Measurements from ENCODE around the gene TEX54.
"Not testable (repeated sequence)": the region's sequence is repeated elsewhere in the genome, so short reads cannot be mapped to it uniquely, and the experiment has no call there.

The TEX54 gene

DNA sequence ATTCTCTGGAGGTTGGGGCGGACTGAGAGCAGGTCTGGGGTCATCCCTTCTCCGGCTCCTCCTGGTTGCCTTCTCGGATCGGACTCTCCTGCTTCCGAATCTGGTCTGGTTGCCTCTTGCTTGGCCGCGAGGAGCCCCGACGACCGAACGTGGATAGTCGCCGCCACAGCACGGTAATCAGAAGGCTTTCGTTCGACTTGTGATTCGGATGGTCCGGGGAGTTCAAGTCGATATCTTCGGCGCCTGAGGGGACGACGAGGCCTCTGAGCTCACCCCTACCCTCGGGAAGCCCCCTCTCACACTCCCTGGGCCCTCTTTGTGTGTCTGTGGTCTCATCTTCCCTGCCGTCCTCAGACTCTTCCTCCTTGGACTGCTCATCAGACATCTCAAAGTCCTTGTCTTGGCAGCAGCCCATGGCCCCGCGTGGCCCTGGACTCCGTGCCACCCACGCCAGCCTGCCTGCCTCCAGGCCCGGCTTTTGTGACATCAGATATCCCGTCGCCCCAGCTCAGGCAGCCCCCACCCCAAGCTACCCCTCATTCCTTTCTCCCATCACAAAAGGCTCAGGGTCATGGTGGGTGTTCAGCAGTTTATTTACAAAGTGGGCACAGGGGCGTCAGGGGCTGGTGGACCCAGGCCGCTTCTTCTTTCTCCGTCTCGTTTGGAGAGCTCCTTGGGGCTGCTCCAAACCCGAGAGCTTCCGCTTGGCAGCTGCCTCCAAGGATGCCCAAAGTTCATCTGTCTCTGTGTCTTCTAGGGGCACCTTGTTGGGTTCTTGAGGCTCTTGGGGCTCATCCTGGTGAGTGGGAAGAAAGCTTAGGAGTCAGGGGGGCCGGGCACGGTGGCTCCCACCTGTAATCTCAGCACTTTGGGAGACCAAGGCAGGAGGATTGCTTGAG, at the start of gene TEX54:
Gene TEX54 (minus strand): TSS at position 506 of the 899 bp plus-strand sequence.
- no peak for DNase-seq

DNA sequence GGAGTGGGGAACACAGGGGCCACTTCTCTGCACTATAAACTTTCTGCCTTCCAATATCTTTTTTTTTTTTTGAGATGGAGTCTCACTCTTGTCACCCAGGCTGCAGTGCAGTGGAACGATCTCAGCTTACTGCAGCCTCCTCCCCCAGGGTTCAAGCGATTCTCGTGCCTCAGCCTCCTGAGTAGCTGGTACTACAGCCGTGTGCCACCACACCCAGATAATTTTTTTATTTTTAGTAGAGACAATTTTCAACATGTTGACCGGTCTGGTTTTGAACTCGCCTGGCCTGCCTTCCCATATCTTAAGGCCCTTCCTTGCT, 49.7 kb upstream of the TEX54 start:
- DNase-seq, result no peak

DNA sequence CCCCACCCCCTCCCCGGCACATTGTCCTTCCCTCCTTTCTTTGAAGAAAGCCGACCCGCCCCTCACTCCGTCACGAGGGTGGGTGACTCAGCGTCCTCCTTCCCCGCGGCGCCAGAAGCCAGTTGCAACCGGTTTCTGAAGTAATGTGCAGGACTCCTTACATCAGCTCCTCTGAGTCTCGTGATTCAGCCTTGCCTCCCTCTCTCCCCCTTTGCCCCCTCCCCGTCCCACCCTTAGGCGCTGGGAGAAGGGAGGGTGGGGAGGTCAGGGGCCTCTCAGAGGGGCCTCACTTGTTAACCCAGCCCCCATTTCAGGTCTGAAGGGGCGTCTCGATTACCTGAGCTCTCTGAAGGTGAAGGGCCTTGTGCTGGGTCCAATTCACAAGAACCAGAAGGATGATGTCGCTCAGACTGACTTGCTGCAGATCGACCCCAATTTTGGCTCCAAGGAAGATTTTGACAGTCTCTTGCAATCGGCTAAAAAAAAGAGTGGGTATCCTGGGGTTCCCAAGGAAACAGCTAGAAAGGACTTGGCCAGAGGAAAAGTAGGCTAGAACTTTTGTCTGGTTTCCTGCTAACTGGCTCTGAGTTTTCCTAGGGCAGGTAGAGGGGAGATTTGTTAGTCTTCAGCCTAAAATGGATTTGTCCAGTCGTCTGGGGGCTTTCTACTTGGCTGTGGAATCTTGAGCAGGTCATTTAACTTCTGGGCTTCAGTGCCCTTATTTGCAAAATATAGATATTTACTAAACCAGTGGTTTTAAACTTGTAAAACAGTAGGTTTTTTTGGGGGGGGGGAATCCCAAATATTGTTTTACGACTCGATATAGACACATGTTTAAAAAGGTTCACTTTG, 49.2 kb upstream of the TEX54 start:
- DNase-seq, result peak; percentile 28

DNA sequence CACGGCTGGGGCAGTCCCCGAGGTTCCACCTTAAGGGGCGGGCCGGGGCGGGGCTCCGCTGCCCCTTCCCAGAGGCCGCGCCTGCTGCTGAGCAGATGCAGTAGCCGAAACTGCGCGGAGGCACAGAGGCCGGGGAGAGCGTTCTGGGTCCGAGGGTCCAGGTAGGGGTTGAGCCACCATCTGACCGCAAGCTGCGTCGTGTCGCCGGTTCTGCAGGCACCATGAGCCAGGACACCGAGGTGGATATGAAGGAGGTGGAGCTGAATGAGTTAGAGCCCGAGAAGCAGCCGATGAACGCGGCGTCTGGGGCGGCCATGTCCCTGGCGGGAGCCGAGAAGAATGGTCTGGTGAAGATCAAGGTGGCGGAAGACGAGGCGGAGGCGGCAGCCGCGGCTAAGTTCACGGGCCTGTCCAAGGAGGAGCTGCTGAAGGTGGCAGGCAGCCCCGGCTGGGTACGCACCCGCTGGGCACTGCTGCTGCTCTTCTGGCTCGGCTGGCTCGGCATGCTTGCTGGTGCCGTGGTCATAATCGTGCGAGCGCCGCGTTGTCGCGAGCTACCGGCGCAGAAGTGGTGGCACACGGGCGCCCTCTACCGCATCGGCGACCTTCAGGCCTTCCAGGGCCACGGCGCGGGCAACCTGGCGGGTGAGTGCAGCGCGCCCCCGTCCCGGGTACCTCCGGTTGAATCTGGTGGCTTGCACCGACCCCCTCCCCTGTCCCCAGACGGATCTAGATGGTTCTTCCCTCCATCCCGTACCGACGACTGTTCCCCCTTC, 48.4 kb upstream of the TEX54 start, which contains the start of gene SLC3A2:
Gene SLC3A2 (plus strand): TSS at position 94 of the 776 bp plus-strand sequence. CDS start 128 bp downstream, at position 222.
- DNase-seq, result no peak

DNA sequence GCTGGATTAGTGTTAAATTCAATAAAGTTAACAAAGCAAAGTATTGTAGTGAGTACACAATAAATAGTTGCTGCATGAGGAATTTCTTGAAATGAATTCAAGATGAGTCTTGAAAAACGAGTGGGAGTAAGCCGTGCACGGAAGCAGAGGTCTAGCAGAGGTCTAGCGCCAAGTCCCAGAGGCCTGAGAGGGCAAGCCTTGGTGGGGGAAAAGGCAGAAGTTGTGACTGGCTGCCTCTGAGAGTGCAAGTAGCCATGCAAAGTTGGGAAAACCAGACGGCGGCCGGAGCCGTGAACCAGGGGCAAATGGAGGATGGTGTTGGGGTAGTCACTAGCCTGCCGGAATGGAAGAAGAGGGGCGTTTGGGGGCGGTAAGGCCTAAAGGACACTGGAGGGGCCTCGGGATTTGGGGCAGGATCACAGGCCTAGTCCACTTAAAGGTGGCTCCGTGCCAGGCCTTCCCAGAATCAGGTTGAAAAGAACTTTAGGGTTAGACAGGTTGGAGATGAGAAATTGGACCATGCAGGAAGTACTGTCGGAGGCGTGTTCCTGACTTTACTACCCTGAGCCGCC, 47.7 kb upstream of the TEX54 start:
- DNase-seq, result no peak

DNA sequence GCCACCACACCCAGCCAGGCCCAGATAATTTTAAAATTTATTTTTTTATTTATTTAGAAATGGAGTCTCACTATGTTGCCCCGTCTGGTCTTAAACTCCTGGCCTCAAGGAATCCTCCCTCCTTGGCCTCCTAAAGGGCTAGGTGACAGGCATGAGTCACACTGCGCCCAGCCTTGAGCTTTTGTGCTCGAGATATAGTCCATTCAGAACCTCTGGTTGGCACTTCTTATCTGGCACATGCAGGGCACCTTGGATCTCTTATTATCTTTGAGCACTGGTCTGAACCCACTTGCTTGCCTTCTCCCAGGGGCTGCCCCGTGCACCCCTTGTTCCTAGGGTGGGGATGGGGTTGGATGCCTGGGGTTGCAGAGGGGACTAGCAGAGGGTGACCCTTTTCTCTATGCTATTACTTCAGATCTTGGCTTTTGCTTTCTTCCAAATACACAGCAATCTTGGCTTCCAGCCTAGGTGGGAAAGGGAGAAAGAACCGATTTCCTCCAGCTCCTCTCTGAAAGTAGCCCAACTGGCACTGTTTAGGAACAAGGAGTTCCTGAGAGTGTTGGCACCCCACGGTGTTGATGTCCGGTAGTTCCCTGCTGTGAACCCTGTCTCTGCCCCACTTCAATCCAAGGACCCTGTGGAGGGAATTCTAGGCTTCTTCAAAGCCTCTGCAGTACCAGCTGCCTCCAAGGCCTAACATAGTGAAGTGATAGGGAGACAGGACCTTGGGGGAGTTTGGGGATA, 46.8 kb upstream of the TEX54 start:
- DNase-seq, result no peak

DNA sequence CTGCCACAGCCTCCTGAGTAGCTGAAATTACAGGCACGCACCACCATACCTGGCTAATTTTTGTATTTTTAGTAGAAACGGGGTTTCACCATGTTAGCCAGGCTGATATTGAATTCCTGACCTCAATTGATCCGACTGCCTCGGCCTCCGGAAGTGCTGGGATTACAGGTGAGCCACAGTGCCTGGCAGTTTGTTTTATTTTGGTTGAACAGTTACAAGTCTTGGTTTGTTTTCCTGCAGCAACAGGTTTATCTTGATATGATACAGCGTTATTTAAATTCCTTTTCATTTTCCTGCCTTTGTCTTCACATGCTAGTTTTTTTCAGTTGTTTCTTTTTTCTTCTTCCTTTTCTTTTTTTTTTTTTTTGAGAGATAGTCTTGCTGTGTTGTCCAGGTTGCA, 44.1 kb upstream of the TEX54 start:
- DNase-seq, result no peak

DNA sequence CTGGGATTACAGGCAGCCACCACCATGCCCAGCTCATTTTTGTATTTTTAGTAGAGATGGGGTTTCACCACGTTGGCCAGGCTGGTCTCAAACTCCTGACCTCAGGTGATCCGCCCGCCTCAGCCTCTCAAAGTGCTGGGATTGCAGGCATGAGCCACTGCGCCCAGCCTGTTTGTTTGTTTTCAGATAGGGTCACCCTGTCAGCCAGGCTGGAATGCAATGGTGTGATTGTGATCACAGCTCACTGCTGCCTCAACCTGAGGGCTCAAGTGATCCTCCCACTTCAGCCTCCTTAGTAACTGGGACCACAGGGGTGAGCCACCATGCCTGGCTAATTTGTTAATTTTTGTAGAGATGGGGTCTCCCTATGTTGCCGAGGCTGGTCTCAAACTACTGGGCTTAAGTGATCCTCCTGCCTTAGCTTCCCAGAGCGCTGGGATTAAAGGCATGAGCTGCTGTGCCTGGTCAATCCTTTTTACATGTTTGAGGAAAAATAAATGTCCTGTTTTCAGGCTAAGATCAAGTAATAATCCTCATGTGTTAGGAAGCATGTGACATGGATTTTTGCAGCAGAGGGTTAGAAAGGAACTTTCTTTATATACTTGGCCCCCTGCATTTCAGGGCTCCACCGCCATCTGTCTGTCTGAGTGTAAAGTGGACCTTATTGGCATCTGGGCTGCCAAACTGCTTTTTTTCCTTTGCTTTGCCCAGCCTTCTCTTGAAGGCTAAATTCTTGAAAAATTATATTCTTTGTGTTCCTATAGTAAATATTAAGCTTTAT, 43.2 kb upstream of the TEX54 start:
- no peak for DNase-seq

DNA sequence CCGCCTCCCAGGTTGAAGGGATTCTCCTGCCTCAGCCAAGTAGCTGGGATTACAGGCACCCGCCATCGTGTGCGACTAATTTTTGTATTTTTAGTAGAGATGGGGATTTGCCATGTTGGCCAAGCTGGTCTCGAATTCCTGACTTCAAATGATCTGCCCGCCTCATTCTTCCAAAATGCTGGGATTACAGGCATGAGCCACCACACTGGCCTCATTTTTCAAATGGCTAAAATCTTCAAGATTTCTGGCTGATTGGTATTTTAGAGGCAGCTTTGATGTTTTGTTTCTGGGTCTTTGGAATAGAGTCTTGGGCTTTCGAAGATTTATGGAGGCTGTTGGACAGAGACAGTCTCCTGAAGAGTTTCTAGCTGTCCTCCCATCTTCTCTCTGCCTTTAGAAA, 42.2 kb upstream of the TEX54 start:
- no peak for DNase-seq

DNA sequence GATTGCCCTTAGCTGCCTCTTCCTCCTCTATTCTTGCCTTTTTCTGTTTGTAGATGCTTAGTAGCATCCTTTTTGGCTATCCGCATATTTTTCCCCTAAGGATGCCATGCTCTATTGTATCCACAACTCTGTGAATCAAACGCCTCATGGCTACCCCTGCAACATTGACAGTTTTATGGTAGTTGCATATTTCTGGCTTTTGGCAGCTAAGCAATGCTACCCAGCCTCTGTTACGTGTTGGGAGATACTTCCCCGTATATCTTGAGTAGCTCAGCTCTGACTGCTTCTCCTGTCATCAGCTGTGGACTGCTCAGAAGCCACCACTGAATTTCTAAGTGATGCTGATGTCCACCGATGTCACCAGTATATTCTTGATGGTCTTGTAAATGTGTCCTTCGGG, 33.0 kb upstream of the TEX54 start:
- no peak for DNase-seq

DNA sequence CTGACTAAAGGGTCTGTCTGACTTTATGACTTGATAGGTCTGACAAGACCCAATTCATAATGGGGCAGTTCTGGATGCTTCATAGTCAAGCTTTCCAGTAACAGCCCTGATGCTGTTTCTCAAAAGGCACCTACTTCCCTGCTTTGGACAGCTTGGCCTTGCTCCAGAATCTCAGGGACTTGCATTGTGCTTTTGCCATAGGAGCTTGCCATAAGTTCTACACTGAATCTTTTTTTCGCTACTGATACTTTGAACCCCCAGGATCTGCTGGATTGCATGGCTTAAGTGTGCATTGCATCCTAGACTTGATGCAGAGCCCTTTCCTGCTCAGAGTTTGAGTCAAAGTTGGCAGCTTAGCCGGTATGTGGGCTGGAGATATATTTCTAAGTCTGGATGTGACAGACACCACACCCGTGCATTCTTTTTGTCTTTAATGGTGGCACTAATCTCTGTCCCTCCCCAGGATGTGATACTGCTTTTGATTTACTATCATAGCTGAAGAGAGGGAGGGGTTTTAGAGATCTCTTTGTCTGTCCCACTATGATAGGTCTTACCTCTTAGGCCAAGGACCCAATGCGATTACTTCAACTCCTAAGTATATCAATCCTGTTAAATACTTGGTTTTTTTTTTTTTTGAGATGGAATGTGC, 31.2 kb upstream of the TEX54 start:
- DNase-seq, result no peak

DNA sequence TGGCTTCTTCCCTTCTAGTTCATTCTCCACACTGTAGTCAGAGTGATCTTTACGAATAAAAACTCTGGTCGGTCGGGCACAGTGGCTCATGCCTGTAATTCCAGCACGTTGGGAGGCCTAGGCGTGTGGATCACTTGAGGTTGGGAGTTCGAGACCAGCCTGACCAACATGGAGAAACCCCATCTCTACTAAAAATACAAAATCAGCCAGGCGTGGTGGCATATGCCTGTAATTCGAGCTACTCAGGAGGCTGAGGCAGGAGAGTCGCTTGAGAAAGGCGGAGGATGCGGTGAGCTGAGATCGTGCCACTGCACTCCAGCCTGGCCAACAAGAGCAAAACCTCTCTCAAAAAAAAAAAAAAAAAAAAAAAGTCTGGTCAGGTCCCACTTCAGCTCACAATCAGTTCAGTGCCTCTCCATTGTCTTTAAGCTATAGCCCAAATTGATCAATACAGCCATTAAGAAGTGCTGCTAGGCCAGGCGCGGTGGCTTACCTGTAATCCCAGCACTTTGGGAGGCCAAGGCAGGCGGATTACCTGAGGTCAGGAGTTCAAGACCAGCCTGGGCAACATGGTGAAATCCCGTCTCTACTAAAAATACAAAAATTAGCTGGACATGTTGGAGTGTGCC, 29.0 kb upstream of the TEX54 start:
- DNase-seq, result not testable (repeated sequence)

DNA sequence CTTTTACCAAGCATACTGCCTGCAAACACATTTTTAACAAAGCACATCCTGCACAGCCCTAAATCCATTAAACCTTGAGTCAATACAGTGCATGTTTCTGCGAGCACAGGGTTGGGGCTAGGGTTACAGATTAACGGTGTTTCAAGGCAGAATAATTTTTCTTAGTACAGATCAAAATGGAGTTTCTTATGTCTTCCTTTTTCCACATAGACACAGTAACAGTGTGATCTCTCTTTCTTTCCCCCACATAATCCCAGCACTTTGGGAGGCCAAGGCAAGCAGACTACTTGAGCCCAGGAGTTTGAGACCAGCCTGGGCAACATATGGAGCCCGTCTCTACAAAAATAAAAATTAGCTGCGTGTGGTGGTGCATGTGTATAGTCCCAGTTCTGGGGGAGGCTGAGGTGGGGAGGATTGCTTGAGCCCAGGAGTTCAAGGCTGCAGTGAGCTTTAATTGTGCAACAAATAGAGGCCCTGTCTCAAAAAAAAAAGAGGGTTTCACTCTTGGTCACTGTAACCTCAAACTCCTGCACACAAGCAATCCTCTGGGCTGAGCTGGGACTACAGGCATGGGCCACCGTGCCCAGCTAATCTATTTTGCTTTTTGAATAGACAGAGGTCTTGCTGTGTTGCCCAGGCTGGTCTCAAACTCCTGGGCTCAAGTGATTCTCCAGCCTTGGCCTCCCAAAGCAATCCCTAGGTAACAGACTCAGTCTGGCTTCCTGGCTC, 28.4 kb upstream of the TEX54 start:
- no peak for DNase-seq

DNA sequence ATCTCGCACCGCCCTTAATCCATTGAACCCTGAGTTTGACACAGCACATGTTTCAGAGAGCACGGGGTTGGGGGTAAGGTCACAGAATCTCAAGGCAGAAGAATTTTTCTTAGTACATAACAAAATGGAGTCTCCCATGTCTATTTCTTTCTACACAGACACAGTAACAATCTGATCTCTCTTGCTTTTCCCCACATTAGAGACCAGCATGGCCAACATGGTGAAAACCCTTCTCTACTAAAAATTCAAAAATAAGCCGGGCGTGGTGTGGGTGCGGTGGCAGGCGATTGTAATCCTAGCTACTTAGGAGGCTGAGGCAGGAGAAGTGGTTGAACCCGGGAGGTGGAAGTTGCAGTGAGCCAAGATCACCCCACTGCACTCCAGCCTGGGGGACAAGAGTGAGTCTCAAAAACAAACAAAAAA, 26.7 kb upstream of the TEX54 start:
- not testable (repeated sequence) for DNase-seq

DNA sequence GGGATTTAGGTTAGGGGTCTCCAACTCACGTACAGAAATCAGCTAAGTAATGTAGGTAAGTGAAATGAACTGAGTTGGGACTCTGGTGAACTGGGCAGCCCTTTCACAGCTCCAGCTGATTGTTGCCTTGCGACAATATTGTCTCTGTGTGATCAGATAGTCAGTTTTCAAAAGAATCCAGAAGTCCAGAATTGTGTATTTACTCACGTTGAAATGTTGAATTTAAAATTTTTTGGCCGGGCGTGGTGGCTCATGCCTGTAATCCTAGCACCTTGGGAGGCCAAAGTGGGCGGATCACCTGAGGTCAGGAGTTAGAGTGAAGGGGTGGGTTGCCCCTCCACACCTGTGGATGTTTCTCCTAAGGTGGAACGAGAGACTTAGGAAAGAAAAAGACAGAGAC, 25.6 kb upstream of the TEX54 start:
- no peak for DNase-seq

DNA sequence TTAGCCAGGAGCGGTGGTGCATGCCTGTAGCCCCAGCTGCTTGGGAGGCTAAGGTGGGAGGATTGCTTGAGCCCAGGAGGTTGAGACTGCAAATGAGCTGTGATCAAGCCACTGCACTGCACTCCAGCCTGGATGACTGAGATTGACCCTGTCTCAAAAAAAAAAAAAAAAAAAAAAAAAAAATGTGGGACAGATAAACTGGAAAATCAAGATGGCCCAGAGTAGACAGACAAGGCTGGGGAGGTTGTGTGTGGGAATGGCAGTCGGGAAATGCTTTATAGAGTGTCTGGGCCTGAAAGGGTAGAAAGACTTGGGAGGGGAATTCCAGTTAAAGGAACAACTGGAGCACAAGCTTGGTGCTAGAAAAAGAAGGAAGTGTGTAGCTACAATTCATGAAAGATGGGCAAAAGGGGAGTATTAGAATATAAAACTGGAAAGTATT, 24.9 kb upstream of the TEX54 start:
- no peak for DNase-seq

DNA sequence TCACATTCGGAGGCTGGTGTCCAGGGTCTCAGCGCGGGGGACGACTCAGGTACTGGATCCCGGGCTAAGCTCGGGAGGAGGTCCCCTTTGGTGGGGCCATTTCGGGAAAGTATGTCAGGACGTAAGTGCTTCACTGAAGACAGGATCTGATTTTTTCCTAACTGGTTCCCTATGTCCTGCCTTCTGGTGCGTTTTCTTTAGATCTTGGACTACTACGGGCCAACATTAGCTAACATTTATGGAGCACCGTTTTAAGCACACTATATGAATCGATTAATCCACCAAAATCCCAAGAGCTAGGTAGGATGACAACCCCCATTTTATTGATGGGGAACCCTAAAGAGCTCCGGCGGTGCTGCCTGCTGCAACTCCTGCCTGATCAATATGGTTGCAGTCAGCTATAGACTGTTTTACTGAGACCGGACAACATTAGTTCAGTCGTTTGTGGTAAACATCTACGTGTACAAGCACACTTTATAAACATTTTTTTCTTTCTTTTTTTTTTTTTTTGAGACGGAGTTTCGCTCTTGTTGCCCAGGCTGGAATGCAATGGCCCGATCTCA, 23.8 kb upstream of the TEX54 start:
- DNase-seq, result no peak

DNA sequence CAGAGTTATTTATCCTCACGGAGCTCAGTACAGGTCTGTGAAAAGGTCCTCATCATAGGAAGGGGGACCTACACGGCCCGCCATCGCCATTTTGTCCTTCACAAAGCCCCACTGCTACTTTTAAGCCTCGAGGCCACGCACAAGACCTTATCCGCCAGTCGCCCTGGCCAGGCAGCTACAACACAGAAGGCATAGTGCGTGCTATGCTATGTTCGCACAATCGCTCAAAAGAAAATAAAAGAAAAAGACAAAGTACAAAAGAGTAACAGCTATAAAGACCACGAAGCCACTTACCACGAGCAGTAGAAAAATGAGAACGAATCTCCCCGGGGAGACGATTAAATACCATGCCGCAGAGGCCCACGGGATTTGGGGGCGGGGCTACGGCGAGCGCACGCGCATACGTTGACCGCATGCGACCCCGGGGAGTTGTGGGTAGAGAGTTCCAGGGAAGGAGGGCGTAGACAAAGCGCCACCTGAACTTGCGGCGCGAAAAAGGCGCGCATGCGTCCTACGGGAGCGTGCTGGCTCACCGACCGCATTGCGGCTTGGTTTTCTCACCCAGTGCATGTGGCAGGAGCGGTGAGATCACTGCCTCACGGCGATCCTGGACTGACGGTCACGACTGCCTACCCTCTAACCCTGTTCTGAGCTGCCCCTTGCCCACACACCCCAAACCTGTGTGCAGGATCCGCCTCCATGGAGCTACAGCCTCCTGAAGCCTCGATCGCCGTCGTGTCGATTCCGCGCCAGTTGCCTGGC, 23.1 kb upstream of the TEX54 start:
- peak; percentile 82 for DNase-seq

All from NCI-H187 treated with DMSO at 0.1 percent for 48 hours (cell line).